HG02852 (cell line): ENCODE measurements around the gene MTSS2.

ENCODE experiments used
- ATAC-seq: cut with Tn5 transposase; IDR thresholded peaks from one replicate; pipeline ENCODE4 v1.9.1; 2021; ENCODE audit warnings: mild to moderate bottlenecking, moderate library complexity; ENCODE audit not compliant: unreplicated experiment

Gene MTSS2

GRCh38 chr16:70700101-70701020, 14.5 kb upstream of the MTSS2 start:
- ATAC-seq: no peak

- ATAC-seq: no peak
Measured at GRCh38 chr16:70699696-70700095, 13.8 kb upstream of the MTSS2 start.

GRCh38 chr16:70698901-70699300, 13.0 kb upstream of the MTSS2 start:
- ATAC-seq: no peak

- no peak for ATAC-seq
Measured at GRCh38 chr16:70697594-70698170, 11.8 kb upstream of the MTSS2 start.

- ATAC-seq: no peak
Measured at GRCh38 chr16:70696952-70697593, 11.2 kb upstream of the MTSS2 start.

- ATAC-seq: no peak
Measured at GRCh38 chr16:70696355-70696754, 10.5 kb upstream of the MTSS2 start.

- ATAC-seq: no peak
Measured at GRCh38 chr16:70695331-70696070, 9.6 kb upstream of the MTSS2 start.

GRCh38 chr16:70694868-70695218, 9.0 kb upstream of the MTSS2 start:
- no peak for ATAC-seq

- no peak for ATAC-seq
Measured at GRCh38 chr16:70694088-70694867, 8.4 kb upstream of the MTSS2 start.

- no peak for ATAC-seq
Measured at GRCh38 chr16:70692873-70693671, 7.2 kb upstream of the MTSS2 start.

- ATAC-seq: no peak
Measured at GRCh38 chr16:70692130-70692872, 6.4 kb upstream of the MTSS2 start.

GRCh38 chr16:70691223-70692129, 5.6 kb upstream of the MTSS2 start:
- no peak for ATAC-seq

GRCh38 chr16:70689970-70690891, 4.4 kb upstream of the MTSS2 start:
- ATAC-seq: no peak

- ATAC-seq: no peak
Measured at GRCh38 chr16:70689035-70689969, 3.4 kb upstream of the MTSS2 start.

- ATAC-seq: no peak
Measured at GRCh38 chr16:70688246-70688742, 2.4 kb upstream of the MTSS2 start.
